GM18873 (cell line): ENCODE measurements around the gene ZNF674.

Experiments
- ATAC-seq: cut with Tn5 transposase; IDR thresholded peaks from one replicate; pipeline ENCODE4 v1.9.1; 2021; ENCODE audit warnings: mild to moderate bottlenecking, moderate library complexity, moderate number of reproducible peaks; ENCODE audit not compliant: unreplicated experiment, low FRiP score

ZNF674 gene

DNA sequence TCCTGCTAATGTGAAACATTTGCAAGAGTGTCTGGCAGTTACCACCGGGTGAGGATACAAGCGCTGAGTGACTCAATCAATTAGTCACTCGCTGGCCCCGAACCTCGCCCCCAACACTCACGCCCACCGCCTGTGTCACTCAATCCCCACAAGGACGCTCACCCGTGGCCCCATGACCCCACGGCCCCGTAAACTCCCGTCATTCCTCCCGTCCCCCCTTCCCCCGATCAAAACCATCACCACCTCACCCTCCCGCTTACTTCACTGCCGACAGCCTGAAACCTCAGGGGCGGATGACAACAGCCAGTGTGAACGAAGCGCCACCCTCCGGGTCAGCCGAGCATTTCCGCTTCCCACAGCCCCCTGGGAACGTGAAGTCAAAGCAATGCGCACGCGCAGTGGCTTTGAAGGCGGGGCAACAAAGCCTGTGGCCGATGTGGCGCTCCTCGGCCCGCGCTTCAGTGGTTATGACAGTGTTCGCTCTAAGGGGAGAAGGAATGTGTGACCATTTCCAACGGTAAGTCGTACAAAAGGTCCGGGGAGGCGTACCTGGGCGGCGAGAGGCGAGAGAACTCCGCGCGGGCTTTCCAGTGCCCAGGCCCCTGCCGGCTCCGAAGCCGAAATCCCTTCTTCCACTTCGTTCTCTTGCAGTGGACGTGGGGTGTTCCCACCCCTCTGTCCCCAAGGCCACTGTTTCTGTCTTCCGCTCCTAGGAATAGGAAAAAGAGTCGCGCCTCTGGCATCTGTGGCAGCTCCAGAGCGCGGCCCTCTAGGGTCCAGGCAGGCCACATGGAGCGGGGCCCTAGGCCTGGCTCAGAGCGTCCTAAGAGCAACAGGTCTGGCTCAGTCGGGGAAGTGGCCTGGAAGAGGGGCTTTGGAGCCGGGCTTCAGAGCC lies at the start of gene ZNF674:
TSS of gene ZNF674 (minus strand) at position 311 of the 895 bp plus-strand sequence. CDS start 3,334 bp downstream, outside the sequence.
- peak; percentile 87 for ATAC-seq

GRCh38 chrX:46589977-46590723 lies 44.9 kb upstream of the ZNF674 start:
- ATAC-seq = no peak

DNA sequence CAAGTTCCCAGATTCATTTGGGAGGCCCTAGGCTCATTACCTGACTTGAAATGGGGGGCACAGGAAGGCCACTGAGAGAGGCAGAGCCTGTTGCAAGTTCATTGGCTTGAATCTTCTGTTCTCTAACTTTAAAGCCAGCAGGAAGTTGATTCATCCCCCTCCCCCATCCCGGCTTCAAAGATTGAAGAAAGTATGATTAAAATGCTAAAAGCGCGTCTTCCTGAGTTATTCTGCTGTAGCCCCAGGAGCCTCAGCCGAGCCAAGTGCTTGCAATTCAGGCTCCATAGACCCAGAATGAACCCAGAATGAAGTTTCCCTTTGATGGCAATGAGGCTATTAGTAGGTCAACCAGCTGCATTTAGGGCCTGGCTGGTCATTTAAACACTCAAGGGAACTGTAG lies 43.0 kb upstream of the ZNF674 start:
- ATAC-seq = no peak

- ATAC-seq = no peak
Observed at GRCh38 chrX:46587753-46588171, 42.5 kb upstream of the ZNF674 start.

GRCh38 chrX:46587158-46587557 lies 41.9 kb upstream of the ZNF674 start:
- ATAC-seq = peak; percentile 47

GRCh38 chrX:46584736-46585135 lies 39.5 kb upstream of the ZNF674 start:
- ATAC-seq = no peak

DNA sequence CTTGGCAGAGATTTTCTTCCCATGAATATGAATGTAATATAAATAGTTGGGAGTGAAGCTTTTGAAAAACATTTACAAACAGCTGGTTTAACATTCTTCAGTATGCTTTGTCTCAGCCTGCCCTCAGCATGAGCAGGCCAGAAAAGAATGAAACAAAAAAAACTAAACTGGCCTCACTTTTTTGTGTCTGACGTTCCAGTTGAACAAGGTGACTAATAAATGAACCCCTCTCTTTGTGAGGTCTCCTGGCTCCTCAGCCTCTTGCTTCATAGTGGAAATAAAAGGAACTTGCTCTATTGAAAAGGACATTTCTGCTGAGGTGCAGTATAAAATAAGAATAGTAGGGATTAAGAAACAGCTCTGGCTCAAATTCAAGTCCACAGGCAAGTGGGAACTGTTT lies 37.7 kb upstream of the ZNF674 start:
- no peak for ATAC-seq

DNA sequence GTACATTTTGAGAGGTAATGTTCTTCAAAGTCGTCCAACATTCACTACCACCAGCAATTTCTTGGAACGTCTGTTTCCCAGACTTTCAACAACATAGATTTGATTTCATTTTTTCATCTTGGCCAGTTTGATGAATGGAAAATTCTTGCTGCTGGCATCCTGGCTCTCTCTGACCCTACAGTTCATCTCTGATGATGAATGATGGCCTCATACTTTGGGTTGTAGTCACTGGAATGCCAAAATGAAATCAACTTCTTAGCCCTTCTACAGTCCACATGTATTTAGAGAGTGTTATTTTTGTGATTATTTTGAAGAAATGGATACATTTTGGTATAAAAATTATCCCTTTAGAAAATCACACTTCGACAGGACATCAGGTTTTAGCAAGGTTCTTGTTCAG lies 37.1 kb upstream of the ZNF674 start:
- no peak for ATAC-seq

DNA sequence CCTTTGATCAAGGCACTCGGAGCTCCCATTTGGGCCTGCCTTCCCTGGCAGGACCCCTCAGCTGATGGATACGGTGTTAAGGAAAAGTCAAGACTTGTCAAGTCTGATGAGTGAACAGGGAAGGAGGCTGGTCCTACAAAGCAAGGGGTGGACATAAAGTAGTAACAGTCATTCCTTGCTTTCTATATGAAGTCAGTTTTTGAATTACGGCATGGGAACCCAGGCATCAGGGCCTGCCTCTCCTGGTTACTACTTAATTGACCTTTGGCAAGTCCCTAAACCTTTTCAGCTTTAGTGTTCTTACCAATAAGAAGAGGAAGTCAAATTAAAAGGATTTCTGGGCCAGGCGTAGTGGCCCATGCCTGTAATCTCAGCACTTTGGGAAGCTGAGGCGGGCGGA lies 35.4 kb upstream of the ZNF674 start:
- no peak for ATAC-seq

DNA sequence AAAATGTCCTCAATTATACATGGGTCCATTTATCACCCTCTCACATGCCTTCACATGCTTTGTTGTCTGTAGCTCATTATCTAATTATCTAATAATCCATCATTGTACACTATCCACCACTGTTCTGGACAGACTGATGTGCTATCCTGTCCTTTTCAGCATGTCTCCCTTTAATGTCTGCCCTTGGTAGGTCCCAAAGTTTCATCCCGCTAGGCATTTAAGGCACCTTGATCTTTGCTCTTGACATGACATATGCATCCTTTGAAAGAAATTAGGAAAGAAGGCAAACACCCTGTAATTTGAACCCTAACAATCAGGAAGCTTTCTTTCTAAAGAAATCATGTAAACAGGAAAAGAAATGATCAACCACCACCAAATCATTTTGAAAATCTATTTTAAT lies 34.0 kb upstream of the ZNF674 start:
- ATAC-seq = no peak

- ATAC-seq = no peak
Observed at GRCh38 chrX:46577221-46578005, 32.2 kb upstream of the ZNF674 start.

DNA sequence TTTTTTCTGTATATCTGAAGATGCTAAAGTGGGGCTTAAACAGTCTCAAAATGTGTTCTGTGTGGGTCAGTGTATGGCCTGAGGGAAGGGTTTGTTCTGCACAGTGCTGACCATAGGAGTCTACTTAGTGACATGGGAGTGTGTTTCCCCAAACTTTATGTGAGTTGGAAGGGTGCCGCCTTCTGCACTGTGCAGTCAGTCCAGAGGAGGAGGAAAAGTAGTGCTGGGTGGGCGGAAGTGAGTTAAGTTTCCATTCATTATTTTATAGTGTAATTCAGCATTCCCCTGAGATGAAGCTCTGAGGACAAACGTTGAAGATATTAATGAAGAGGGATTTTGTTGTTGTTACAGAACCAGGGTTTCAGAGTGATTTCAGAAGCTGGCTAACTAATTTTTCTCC lies 31.2 kb upstream of the ZNF674 start:
- no peak for ATAC-seq

GRCh38 chrX:46575991-46576392 lies 30.8 kb upstream of the ZNF674 start:
- ATAC-seq = no peak

DNA sequence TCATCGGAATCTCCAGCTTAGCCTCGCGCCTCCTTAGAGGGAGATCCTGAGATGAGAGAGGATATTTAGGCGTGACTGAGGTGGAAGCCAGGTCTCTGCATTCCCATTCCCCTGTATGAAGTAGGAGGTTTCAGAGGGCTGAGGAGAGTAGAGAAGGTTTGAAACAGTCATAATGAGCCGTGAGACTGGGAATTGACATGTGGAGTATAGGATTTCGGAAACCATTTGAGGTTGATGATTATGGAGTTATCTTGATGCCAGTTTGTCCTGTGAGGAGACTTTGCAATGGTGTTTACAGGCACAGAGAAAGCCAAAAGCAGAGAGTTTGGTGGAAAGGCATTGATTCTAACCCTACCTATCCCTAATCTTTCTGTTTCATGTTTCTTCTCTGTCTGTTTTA lies 30.4 kb upstream of the ZNF674 start:
- no peak for ATAC-seq

DNA sequence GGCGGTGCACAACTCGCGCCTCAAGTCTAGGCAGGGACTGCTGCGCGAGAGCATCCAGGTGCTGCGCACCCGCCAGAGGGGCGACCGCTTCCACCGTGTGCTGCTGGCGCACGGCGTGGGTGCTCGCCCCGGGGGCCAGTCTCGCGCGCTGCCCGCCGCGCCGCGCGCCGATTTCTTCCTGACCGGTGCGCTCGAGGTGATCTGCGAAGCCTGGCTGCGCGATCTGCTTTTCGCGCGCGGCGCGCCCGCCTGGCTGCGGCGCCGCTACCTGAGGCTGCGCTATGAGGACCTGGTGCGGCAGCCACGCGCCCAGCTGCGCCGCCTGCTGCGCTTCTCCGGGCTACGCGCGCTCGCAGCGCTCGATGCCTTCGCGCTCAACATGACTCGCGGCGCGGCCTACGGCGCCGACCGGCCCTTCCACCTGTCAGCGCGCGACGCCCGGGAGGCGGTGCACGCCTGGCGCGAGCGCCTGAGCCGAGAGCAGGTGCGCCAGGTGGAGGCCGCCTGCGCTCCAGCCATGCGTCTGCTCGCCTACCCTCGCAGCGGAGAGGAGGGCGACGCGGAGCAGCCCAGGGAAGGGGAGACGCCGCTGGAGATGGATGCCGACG lies 29.7 kb upstream of the ZNF674 start:
- ATAC-seq = no peak

GRCh38 chrX:46573892-46574773 lies 28.9 kb upstream of the ZNF674 start:
- ATAC-seq = no peak

GRCh38 chrX:46573331-46573891 lies 28.2 kb upstream of the ZNF674 start, which contains the start of gene CHST7:
TSS of gene CHST7 (plus strand) at chrX:46573765. CDS start at chrX:46573932, 167 bp downstream.
- ATAC-seq = no peak

GRCh38 chrX:46572340-46572936 lies 27.2 kb upstream of the ZNF674 start:
- no peak for ATAC-seq
